GM19035 (cell line): ENCODE data around the gene ARL6.
"Not testable (repeated sequence)": the region's sequence is repeated elsewhere in the genome, so short reads cannot be mapped to it uniquely, and the experiment has no call there.

Experiments used
- ATAC-seq: cut with Tn5 transposase; IDR thresholded peaks from one replicate; pipeline ENCODE4 v1.9.1; 2021; ENCODE audit not compliant: unreplicated experiment

ARL6 gene

GRCh38 chr3:97821287-97821773 is 56.8 kb downstream of the ARL6 start:
- ATAC-seq: peak; percentile 55

- ATAC-seq: peak; percentile 99
Observed at GRCh38 chr3:97821774-97822358, 57.3 kb downstream of the ARL6 start, which contains the start of gene CRYBG3. TSS of gene CRYBG3 (plus strand) at chr3:97822011. CDS start at chr3:97822207, 196 bp downstream.

GRCh38 chr3:97822359-97822775 is 57.8 kb downstream of the ARL6 start:
- peak; percentile 39 for ATAC-seq

GRCh38 chr3:97823046-97824004 is 58.8 kb downstream of the ARL6 start:
- ATAC-seq: no peak

- ATAC-seq: no peak
Observed at GRCh38 chr3:97825101-97825500, 60.5 kb downstream of the ARL6 start.

- no peak for ATAC-seq
Observed at GRCh38 chr3:97827741-97828471, 63.3 kb downstream of the ARL6 start.

GRCh38 chr3:97829198-97829597 is 64.6 kb downstream of the ARL6 start:
- no peak for ATAC-seq

GRCh38 chr3:97830638-97831037 is 66.1 kb downstream of the ARL6 start:
- ATAC-seq: no peak

GRCh38 chr3:97831140-97831539 is 66.6 kb downstream of the ARL6 start:
- ATAC-seq: no peak

GRCh38 chr3:97833184-97833583 is 68.6 kb downstream of the ARL6 start:
- not testable (repeated sequence) for ATAC-seq

GRCh38 chr3:97835761-97836160 is 71.2 kb downstream of the ARL6 start:
- no peak for ATAC-seq

GRCh38 chr3:97838393-97838792 is 73.8 kb downstream of the ARL6 start:
- no peak for ATAC-seq

- no peak for ATAC-seq
Observed at GRCh38 chr3:97839944-97840343, 75.4 kb downstream of the ARL6 start.

- ATAC-seq: no peak
Observed at GRCh38 chr3:97841304-97841703, 76.7 kb downstream of the ARL6 start.

GRCh38 chr3:97841956-97842355 is 77.4 kb downstream of the ARL6 start:
- no peak for ATAC-seq

- ATAC-seq: no peak
Observed at GRCh38 chr3:97848779-97849178, 84.2 kb downstream of the ARL6 start.
